Bone marrow (tissue), 2 donors: ENCODE results near the gene ZNF383.
"Not testable (repeated sequence)": the region's sequence is repeated elsewhere in the genome, so short reads cannot be mapped to it uniquely, and the experiment has no call there.

ENCODE experiments used
- DNase-seq, 2 donors: peaks; one replicate each; lab custom pipeline; 2025; lab: John Stamatoyannopoulos, UW

Gene ZNF383

DNA sequence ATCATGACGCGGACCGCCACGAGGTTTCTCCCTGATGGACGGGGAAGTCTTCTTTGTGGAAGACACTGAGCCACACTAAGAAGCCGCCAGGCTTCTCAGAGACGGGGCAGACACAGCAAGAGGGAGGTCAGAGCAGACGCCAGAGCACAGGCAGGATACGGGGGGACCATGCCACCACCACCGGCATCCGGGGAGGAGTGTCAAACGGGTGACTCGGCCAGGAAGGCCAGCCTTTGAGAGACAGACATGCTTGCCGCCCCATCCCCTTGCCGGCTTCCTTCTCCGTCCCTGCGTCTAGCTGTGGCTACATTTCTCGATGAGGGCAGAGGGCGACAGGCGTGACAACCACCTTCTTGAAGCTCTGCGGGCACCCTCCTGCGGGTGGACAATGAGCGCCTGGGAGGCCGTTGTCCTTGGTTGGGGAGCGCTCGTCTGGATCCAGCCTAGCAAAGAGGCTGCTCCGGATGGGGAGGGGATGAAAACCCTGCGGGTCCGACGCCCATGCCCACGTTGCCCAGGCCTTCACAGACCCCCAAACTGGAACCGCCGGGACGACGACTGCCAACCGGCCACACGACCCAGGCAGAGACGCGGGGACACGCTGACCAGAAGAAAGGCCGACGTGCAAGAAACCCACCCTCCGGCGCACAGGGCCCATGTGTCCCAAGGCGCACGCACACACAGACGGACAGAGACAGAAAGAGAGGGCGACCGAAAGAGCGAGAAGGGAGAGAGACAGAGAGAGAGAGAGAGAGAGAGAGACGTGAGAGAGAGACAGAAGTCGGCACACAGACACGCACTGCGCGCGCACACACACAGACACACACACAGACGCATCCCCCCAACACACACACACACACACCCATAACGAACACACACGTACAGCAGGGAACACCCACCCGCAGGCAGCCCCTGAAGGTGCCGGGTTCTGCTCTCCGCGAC, 75.3 kb downstream of the ZNF383 start:
- DNase-seq = not testable (repeated sequence)

- DNase-seq = not testable (repeated sequence)
Observed at GRCh38 chr19:37294246-37294645, 76.2 kb downstream of the ZNF383 start.
